Loucy (cell line): ENCODE measurements around the gene THAP10.
"Not testable (repeated sequence)": the region's sequence is repeated elsewhere in the genome, so short reads cannot be mapped to it uniquely, and the experiment has no call there.

Experiments used
- H2AFZ ChIP-seq: fragments of 200-600 bp; sonication (generic); 2 replicates; pipeline ENCODE4 v1.6.0; 2016; ENCODE audit warnings: antibody characterized with exemption, mild to moderate bottlenecking, low read length, moderate library complexity
- H3F3A ChIP-seq: fragments of 200-600 bp; 2 replicates; pipeline ENCODE4 v1.6.0; 2016; ENCODE audit warnings: antibody characterized with exemption, low read depth, mild to moderate bottlenecking
- H3K27me3 ChIP-seq: fragments of 200-600 bp; sonication (generic); 2 replicates; pipeline ENCODE4 v1.6.1; 2014; ENCODE audit warnings: low read length, mild to moderate bottlenecking; ENCODE audit not compliant: insufficient read depth, poor library complexity, severe bottlenecking
- H3K36me3 ChIP-seq: fragments of 200-600 bp; sonication (generic); 2 replicates; pipeline ENCODE4 v1.6.1; 2016; ENCODE audit warnings: low read length; ENCODE audit not compliant: insufficient read depth
- H3K4me1 ChIP-seq: fragments of 200-600 bp; sonication (generic); 2 replicates; pipeline ENCODE4 v1.5.1; 2014; ENCODE audit warnings: low read length, mild to moderate bottlenecking; ENCODE audit not compliant: insufficient read depth, poor library complexity, severe bottlenecking
- H3K4me2 ChIP-seq: fragments of 200-600 bp; sonication (generic); 2 replicates; pipeline ENCODE4 v1.6.0; 2014; ENCODE audit warnings: antibody characterized with exemption, low read length, low read depth, mild to moderate bottlenecking; ENCODE audit not compliant: poor library complexity, severe bottlenecking
- H3K4me3 ChIP-seq: fragments of 200-600 bp; sonication (generic); 2 replicates; pipeline ENCODE4 v1.5.1; 2014; ENCODE audit warnings: low read length, mild to moderate bottlenecking, mixed read lengths; ENCODE audit not compliant: poor library complexity, severe bottlenecking
- H3K79me2 ChIP-seq: fragments of 200-600 bp; sonication (generic); 2 replicates; pipeline ENCODE4 v1.6.1; 2014; ENCODE audit warnings: low read length; ENCODE audit not compliant: insufficient read depth
- H3K9ac ChIP-seq: fragments of 200-600 bp; sonication (generic); 2 replicates; pipeline ENCODE4 v1.6.0; 2014; ENCODE audit warnings: mild to moderate bottlenecking, low read depth, low read length, moderate library complexity; ENCODE audit not compliant: poor library complexity, severe bottlenecking
- H3K9me2 ChIP-seq: fragments of 200-600 bp; sonication (generic); replicated peaks from 2 replicates; pipeline ENCODE4 v1.6.1; 2016; ENCODE audit warnings: low read depth, low read length, mixed read lengths
- H3K9me3 ChIP-seq: fragments of 200-600 bp; sonication (generic); 2 replicates; pipeline ENCODE4 v1.6.1; 2014; ENCODE audit warnings: mild to moderate bottlenecking, antibody characterized with exemption, low read length, low read depth; ENCODE audit not compliant: insufficient read depth
- H4K20me1 ChIP-seq: fragments of 200-600 bp; sonication (generic); 2 replicates; pipeline ENCODE4 v1.6.0; 2014; ENCODE audit warnings: antibody characterized with exemption, low read length, mild to moderate bottlenecking; ENCODE audit not compliant: insufficient read depth, poor library complexity, severe bottlenecking
- CTCF ChIP-seq: fragments of 200-600 bp; sonication (generic); conservative IDR thresholded peaks from 2 replicates; pipeline ENCODE4 v1.5.1; 2014; ENCODE audit warnings: mild to moderate bottlenecking, antibody characterized with exemption, low read length
- EZH2phosphoT487 ChIP-seq: fragments of 200-600 bp; IDR thresholded peaks from 2 replicates; pipeline ENCODE4 v1.6.1; 2018; ENCODE audit warnings: antibody characterized with exemption, mild to moderate bottlenecking, moderate library complexity, borderline replicate concordance

Gene THAP10

GRCh38 chr15:70859322-70859908 lies 32.8 kb downstream of the THAP10 start:
- Histone ChIP-seq H3K9me2 (no peaks in the 10 kb centered on the region), H3K9ac (no peak overlapping the region), H3K4me2 (no peak overlapping the region), H3F3A (no peaks in the 10 kb centered on the region), H3K4me1 (peaks cover 1% of the 10 kb centered on the region), H3K27me3 (no peaks in the 10 kb centered on the region), H3K9me3 (no peaks in the 10 kb centered on the region), H2AFZ (no peak overlapping the region), H4K20me1 (no peaks in the 10 kb centered on the region), H3K36me3 (no peaks in the 10 kb centered on the region), H3K79me2 (no peaks in the 10 kb centered on the region), H3K4me3 (no peak overlapping the region)
- TF ChIP-seq EZH2phosphoT487 (no peak), CTCF (no peak)

GRCh38 chr15:70858614-70859321 lies 33.5 kb downstream of the THAP10 start:
- not testable (repeated sequence) for H2AFZ ChIP-seq, H3K4me1 ChIP-seq, H3K9ac ChIP-seq, H4K20me1 ChIP-seq, H3K4me2 ChIP-seq, H3K27me3 ChIP-seq, H3K9me2 ChIP-seq, H3K36me3 ChIP-seq, H3K9me3 ChIP-seq, H3K79me2 ChIP-seq, H3K4me3 ChIP-seq, H3F3A ChIP-seq

DNA sequence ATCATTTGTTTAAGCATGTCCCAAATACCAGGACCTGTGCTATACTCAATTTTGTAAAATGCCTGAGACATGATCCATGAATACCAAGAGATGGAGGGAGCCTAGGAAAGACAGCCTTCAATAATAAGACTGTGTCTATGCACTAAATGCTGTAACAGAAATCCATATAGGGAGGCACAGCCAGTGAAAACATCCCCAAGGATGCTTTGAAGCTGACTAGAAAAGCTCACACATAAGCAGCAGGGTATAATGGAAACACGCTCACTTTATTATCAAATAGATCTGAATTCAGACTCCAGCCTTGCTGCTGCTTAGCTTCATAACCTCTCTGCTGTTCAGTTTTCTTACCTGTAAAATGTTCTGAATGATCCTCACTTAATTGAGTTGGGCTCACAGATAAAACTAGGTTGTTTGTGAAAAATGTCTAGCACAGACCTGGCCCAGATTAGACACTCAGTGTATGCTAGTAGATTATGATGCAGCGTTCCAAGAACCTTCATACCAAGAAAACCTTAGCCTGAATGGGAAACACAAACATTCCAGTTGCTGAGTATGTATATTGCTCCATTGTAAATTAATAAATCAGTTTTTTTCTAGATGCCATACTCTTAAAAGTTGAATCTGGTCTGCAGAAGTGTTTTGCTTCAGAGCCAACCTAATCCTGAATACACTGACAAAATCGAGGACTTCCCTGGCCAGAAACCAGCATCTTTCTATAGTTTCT lies 34.5 kb downstream of the THAP10 start:
- Histone ChIP-seq H3K9me3 (no peaks in the 10 kb centered on the region), H3K4me1 (peaks cover 9% of the 10 kb centered on the region), H3K79me2 (peaks cover 3% of the 10 kb centered on the region; the same call in 1 of the 2 replicates), H3K4me2 (no peak overlapping the region), H3K9ac (no peak overlapping the region), H2AFZ (no peak overlapping the region), H3F3A (no peaks in the 10 kb centered on the region), H4K20me1 (no peaks in the 10 kb centered on the region), H3K9me2 (no peaks in the 10 kb centered on the region), H3K27me3 (no peaks in the 10 kb centered on the region), H3K4me3 (no peak overlapping the region), H3K36me3 (no peaks in the 10 kb centered on the region)
- TF ChIP-seq CTCF, result no peak
- no peak for TF ChIP-seq EZH2phosphoT487
